Measurements from ENCODE around the gene CYP2A6. TPM values are rescaled to one million over a fixed set of nuclear protein-coding genes. Genes with fewer than 3 reads are reported as not detected.
A peak's percentile ranks its signal among the peaks of the same experiment; 100 is the strongest.
"Not testable (repeated sequence)": the region's sequence is repeated elsewhere in the genome, so short reads cannot be mapped to it uniquely, and the experiment has no call there.

The CYP2A6 gene
- total and polyA plus RNA-seq, 8 donors: 0.13 to 1.2 (median 0.54) TPM; not detected in 1

- no peak overlapping the region for H3K27ac ChIP-seq
- intact Hi-C loops (cut with DNase I): no loop called here
- H3K36me3 ChIP-seq: peaks cover 0 to 18% of the 10 kb centered on the region in 2 donors
- no peak for TF ChIP-seq CTCF (IDR thresholded peaks at IDR 0.05)
- no peaks in the 10 kb centered on the region for H3K27me3 ChIP-seq
- peaks cover 6 to 44% of the 10 kb centered on the region in 2 donors for H3K4me1 ChIP-seq
- no peak for ATAC-seq
- H3K9me3 ChIP-seq: no peaks in the 10 kb centered on the region
- peak in 2 of 4 donors; percentile 55 to 75 for DNase-seq
- no peak overlapping the region for H3K4me3 ChIP-seq
Measured at GRCh38 chr19:40813182-40813581, 37.1 kb downstream of the CYP2A6 start.

DNA sequence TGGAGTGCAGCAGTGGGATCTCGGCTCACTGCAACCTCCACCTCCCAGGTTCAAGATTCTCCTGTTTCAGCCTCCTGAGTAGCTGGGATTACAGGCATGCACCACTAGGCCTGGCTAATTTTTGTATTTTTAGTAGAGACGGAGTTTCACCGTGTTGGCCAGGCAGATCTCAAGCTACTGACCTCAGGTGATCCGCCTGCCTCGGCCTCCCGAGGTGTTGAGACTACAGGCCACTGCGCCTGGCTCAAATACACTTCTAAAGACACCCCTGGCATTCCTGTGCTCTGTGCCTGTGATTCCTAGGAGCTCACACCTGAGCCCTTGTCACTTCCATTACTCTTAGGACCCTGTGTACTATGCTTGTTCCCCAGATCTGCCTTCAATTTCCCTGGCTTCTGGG lies 37.7 kb downstream of the CYP2A6 start:
- H3K9me3 ChIP-seq; H3K4me3 ChIP-seq; ATAC-seq; H3K27me3 ChIP-seq; H3K27ac ChIP-seq; intact Hi-C loops (cut with DNase I): not testable (repeated sequence)
- Histone ChIP-seq H3K4me1 (peaks cover 6 to 50% of the 10 kb centered on the region in 2 donors), H3K36me3 (peaks cover 0 to 24% of the 10 kb centered on the region in 2 donors)
- peak in 1 of 4 donors; percentile 26 for DNase-seq

DNA sequence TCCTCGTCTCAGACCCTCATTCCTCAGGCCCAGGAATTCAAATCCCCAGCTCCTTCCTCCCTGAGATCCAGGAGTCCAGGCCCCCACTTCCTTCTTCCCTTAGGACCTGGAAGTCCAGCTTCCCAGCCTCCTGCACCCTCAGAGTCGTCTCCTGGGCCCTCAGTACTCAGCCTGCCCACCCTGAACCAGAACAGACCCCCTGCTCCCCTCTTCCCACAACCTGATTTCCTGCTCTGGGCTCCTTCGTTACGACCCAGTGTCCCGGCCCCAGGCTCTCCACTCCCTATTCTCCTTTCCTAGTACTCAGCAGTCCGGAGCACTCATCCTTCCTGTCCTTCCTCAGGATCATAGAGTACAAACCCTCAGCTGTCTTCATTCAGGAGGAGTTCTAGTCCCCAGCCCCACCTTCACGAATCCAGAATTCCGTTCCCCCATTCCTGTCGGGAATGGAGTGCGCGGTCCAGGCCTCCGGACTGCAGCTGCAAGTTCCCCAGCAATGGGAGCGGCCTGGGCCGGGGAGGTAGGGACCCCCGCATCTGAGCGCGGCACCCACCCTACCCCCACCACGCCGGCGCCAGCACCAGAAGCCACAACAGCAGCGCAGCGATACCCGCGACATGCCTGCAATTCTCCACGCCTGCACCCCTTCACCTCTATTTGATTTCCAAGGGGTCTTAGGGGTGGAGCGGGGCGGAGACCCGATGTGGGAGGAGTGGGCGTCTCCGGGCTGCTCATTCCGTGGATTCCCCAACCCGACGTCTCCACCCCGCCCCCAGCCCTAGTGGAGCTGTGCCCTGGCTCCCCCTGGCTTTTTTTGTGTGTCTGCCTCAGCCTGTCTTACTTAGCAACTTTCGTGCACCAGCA lies 38.5 kb downstream of the CYP2A6 start:
- Histone ChIP-seq H3K27ac (peak overlapping the region; percentile 73 to 78), H3K4me1 (peaks cover 7 to 59% of the 10 kb centered on the region in 2 donors), H3K27me3 (no peaks in the 10 kb centered on the region), H3K36me3 (peaks cover 0 to 33% of the 10 kb centered on the region in 2 donors), H3K4me3 (peak overlapping the region; percentile 24 to 39), H3K9me3 (no peaks in the 10 kb centered on the region)
- peak in 2 of 4 donors; percentile 49 to 81 for DNase-seq
- intact Hi-C loops (cut with DNase I): no loop called here
- TF ChIP-seq CTCF (IDR thresholded peaks at IDR 0.05): no peak
- no peak for ATAC-seq

GRCh38 chr19:40810649-40811408 lies 39.4 kb downstream of the CYP2A6 start:
- DNase-seq (peak in 3 of 4 donors; percentile 78 to 94 (median 85)), ATAC-seq (peak; percentile 91)
- intact Hi-C loops (cut with DNase I); H3K9me3 ChIP-seq; H3K27me3 ChIP-seq: not testable (repeated sequence)
- H3K36me3 ChIP-seq: peaks cover 0 to 37% of the 10 kb centered on the region in 2 donors
- peaks cover 16 to 67% of the 10 kb centered on the region in 2 donors for H3K4me1 ChIP-seq
- H3K4me3 ChIP-seq: peak overlapping the region; percentile 24 to 39
- peak overlapping the region; percentile 73 to 78 for H3K27ac ChIP-seq

- H3K4me1 ChIP-seq: peaks cover 22 to 74% of the 10 kb centered on the region in 2 donors
- TF ChIP-seq CTCF (IDR thresholded peaks at IDR 0.05): no peak
- ATAC-seq: no peak
- H3K27me3 ChIP-seq: no peaks in the 10 kb centered on the region
- peak overlapping the region; percentile 24 to 39 for H3K4me3 ChIP-seq
- peak in 1 of 4 donors; percentile 40 for DNase-seq
- no peaks in the 10 kb centered on the region for H3K9me3 ChIP-seq
- intact Hi-C loops (cut with DNase I): no loop called here
- peak overlapping the region; percentile 73 to 78 for H3K27ac ChIP-seq
- peaks cover 0 to 41% of the 10 kb centered on the region in 2 donors for H3K36me3 ChIP-seq
Measured at GRCh38 chr19:40810160-40810559, 40.1 kb downstream of the CYP2A6 start.

Measured in left lung (tissue), 10 donors.